ENCODE data around the gene GNA14.

DNA sequence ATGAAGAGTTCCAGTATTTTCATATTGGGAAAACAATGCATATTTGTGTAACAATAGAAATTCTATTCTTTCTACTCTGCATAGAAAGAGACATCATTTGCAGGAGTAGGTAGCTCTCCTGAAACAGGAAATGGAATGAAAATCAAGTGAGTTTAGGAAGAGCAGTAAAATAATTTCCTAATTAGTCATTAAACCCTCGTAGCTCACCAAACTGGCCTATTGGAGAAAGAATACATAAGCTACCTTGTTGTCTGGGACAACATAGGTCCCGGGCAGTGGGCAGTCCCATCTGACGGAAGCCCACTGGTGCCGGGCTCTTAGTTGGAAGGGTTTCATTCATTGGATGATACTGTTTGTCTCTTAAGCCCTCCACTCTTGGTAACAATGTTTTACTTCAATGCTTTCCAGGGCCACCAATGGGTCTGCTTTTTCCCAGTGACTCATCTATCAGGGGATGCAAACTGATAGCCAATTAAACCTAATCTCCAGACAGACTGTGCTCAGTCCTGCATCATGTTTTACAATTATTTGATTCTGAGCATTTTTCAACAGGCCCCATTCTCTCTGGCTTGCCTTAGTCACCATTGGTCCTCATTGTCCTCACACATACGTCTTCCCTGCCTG lies 46.5 kb downstream of the GNA14 start:
- TF ChIP-seq CTCF (IDR thresholded peaks at IDR 0.05) (no peak), POLR2A (IDR thresholded peaks at IDR 0.05) (no peak)

All from right lobe of liver (tissue), 4 donors.